GM12878 (cell line): ENCODE measurements around the gene COL4A1. TPM values are rescaled to one million over a fixed set of nuclear protein-coding genes. Genes with fewer than 3 reads are reported as not detected.

ENCODE experiments used
- ATAC-seq: fragments of 200-7000 bp; cut with Tn5 transposase; 3 replicates; pipeline ENCODE4 v1.9.1; 2020; ENCODE audit warnings: mild to moderate bottlenecking, moderate library complexity
- BruUV-seq: library from RNA; stranded (reverse); fragments of 400-500 nt; replicated peaks from 2 replicates; lab custom pipeline; 2021; lab: Mats Ljungman, UMichigan
- CTCF ChIA-PET: fragments of 300-600 bp; sonication (Branson Sonifier 250); formaldehyde crosslinking; extraction: SDS; loops from one replicate; lab custom pipeline; 2021; ENCODE audit warnings: inconsistent platforms; lab: Yijun Ruan, JAX
- POLR2A ChIA-PET: fragments of 350-600 bp; formaldehyde crosslinking; extraction: SDS; loops from one replicate; lab custom pipeline; 2021; ENCODE audit warnings: inconsistent platforms; lab: Charles Lee
- RAD21 ChIA-PET: fragments of 300-600 bp; sonication (Branson Sonifier 250); formaldehyde crosslinking; loops from one replicate; lab custom pipeline; 2023; ENCODE audit warnings: antibody characterized with exemption; ENCODE audit not compliant: unreplicated experiment; lab: Charles Lee
- SMC1A ChIA-PET: fragments of 300-600 bp; sonication (Branson Sonifier 250); formaldehyde crosslinking; loops from one replicate; lab custom pipeline; 2023; ENCODE audit not compliant: unreplicated experiment, uncharacterized antibody; lab: Charles Lee
- DNase-seq: peaks from one replicate; pipeline ENCODE4 v3.0.0-alpha.2; 2011; ENCODE audit warnings: low read depth, low spot score
- FAIRE-seq: peaks from 3 replicates; lab custom pipeline; 2011; peaks lifted over from hg19 to GRCh38; lab: Jason Lieb, UNC
- H2AFZ ChIP-seq: 2 replicates; pipeline ENCODE4 v1.6.0; 2011; ENCODE audit warnings: low read depth, low read length, control low read depth; ENCODE audit not compliant: control insufficient read depth
- H3K27ac ChIP-seq: 2 replicates; pipeline ENCODE4 v1.5.1; 2011; ENCODE audit warnings: control low read depth; ENCODE audit not compliant: control insufficient read depth, insufficient read depth
- H3K27me3 ChIP-seq, 2 experiments: replicated peaks in 1 of 2; 2 replicates each; pipeline versions ENCODE4 v1.6.0 to v1.6.1; 2011; ENCODE audit warnings: low read length in 1 of 2; ENCODE audit not compliant: control insufficient read depth in 2 of 2, insufficient read depth in 2 of 2
- H3K36me3 ChIP-seq, 2 experiments: 2 replicates each; pipeline ENCODE4 v1.5.1; 2011; ENCODE audit warnings: low read length in 1 of 2; ENCODE audit not compliant: control insufficient read depth in 2 of 2, insufficient read depth in 2 of 2
- H3K4me1 ChIP-seq: 2 replicates; pipeline ENCODE4 v1.6.1; 2011; ENCODE audit warnings: mild to moderate bottlenecking, low read length, moderate library complexity, mixed read lengths; ENCODE audit not compliant: control insufficient read depth, insufficient read depth
- H3K4me2 ChIP-seq: 2 replicates; pipeline ENCODE4 v1.6.0; 2011; ENCODE audit warnings: control low read depth; ENCODE audit not compliant: control insufficient read depth, insufficient read depth
- H3K4me3 ChIP-seq: fragments of 200-600 bp; sonication (generic); 2 replicates; pipeline ENCODE4 v1.5.1; 2016
- H3K79me2 ChIP-seq: 2 replicates; pipeline ENCODE4 v1.6.0; 2011; ENCODE audit warnings: low read length; ENCODE audit not compliant: control insufficient read depth, insufficient read depth
- H3K9ac ChIP-seq: 2 replicates; pipeline ENCODE4 v1.8.0; 2011; ENCODE audit warnings: low read length, control low read depth, mixed read lengths; ENCODE audit not compliant: control insufficient read depth, insufficient read depth
- H3K9me3 ChIP-seq: replicated peaks from 3 replicates; pipeline ENCODE4 v1.5.1; 2011; ENCODE audit warnings: mild to moderate bottlenecking, low read length; ENCODE audit not compliant: control insufficient read depth, insufficient read depth
- H4K20me1 ChIP-seq: 2 replicates; pipeline ENCODE4 v1.6.0; 2011; ENCODE audit not compliant: control insufficient read depth, insufficient read depth
- CHD4 ChIP-seq: fragments of 200-600 bp; sonication (generic); IDR thresholded peaks from 2 replicates; pipeline ENCODE4 v1.6.1; 2016; ENCODE audit warnings: mild to moderate bottlenecking
- EGR1 ChIP-seq, 2 experiments: IDR thresholded peaks; 1 replicate in 1 of 2; 2 replicates in 1 of 2; pipeline ENCODE4 v1.6.1; 2011 to 2012; ENCODE audit warnings: low read depth in 2 of 2, low read length in 2 of 2, borderline replicate concordance in 1 of 2, mild to moderate bottlenecking in 1 of 2, moderate library complexity in 1 of 2
- KLF5 ChIP-seq: fragments of 450-650 bp; IDR thresholded peaks from 2 replicates; pipeline ENCODE4 v1.6.1; 2014; ENCODE audit warnings: mild to moderate bottlenecking; ENCODE audit not compliant: partially characterized antibody
- MTA3 ChIP-seq: IDR thresholded peaks from 2 replicates; pipeline ENCODE4 v1.6.1; 2012; ENCODE audit warnings: low read length, inconsistent platforms, borderline replicate concordance
- NFIC ChIP-seq: IDR thresholded peaks from 2 replicates; pipeline ENCODE4 v1.6.1; 2012; ENCODE audit warnings: low read depth, mild to moderate bottlenecking, inconsistent platforms, low read length, moderate library complexity
- RAD51 ChIP-seq: fragments of 450-650 bp; IDR thresholded peaks from 2 replicates; pipeline ENCODE4 v1.6.1; 2016; ENCODE audit warnings: moderate library complexity, mild to moderate bottlenecking, inconsistent platforms
- RBBP5 ChIP-seq: fragments of 200-600 bp; sonication (generic); conservative IDR thresholded peaks from 2 replicates; pipeline ENCODE4 v1.6.1; 2016
- SMARCA5 ChIP-seq: fragments of 450-650 bp; IDR thresholded peaks from 2 replicates; pipeline ENCODE4 v1.6.1; 2017; ENCODE audit warnings: mild to moderate bottlenecking
- YBX1 ChIP-seq: fragments of 450-650 bp; IDR thresholded peaks from 2 replicates; pipeline ENCODE4 v1.6.1; 2016; ENCODE audit warnings: antibody characterized with exemption
- WGBS: methylation state at CpG from one replicate; pipeline ENCODE4 v1.1.6; 2016; ENCODE audit warnings: low lambda C conversion rate; ENCODE audit not compliant: insufficient replicate concordance, insufficient coverage; ENCODE audit errors: missing lambda C conversion rate; 5-methylcytosine and 5-hydroxymethylcytosine counted together
- in situ Hi-C: fragments of 300-500 bp; cut with MboI; formaldehyde crosslinking; loops from 9 replicates; pipeline ENCODE4 v1.14.3; 2018; ENCODE audit warnings: mixed read lengths
- intact Hi-C: fragments of 100-400 bp; cut with micrococcal nuclease; formaldehyde crosslinking; loops from one replicate; pipeline ENCODE4 v1.14.2; 2022; ENCODE audit not compliant: unreplicated experiment
- polyA plus RNA-seq, 11 experiments: library from polyadenylated mRNA; depleted of rRNA in 4 of 11; unstranded in 6 of 11; stranded (reverse) in 5 of 11; fragments of >200 nt; fragmentation: Nextera tagmentation in 4 of 11; fragmentation: Illumina TruSeq in 1 of 11; extraction: Ambion mirVana in 4 of 11; extraction: Trizol in 1 of 11; gene quantifications; 1 replicate in 1 of 11; 2 replicates in 10 of 11; pipeline versions ENCODE4 v1.2.1 to v1.2.3, GENCODE V29; 2011 to 2016; ENCODE audit warnings: inconsistent platforms in 2 of 11, missing spikeins in 2 of 11, low read depth in 1 of 11
- total RNA-seq, 4 experiments: library from RNA; depleted of rRNA in 3 of 4; stranded (reverse); fragments of >200 nt in 3 of 4; fragmentation: Illumina TruSeq in 1 of 4; extraction: Trizol in 1 of 4; gene quantifications; 2 replicates each; pipeline versions ENCODE4 v1.2.1 to v1.2.3, GENCODE V29; 2013 to 2021
- TF ChIP-seq, protein P1 (sequence below): fragments of 150-350 bp; IDR thresholded peaks from 2 replicates; pipeline ENCODE4 v1.6.1; 2016; ENCODE audit warnings: low read depth, low read length
- TF ChIP-seq, protein P2 (sequence below): fragments of 450-650 bp; IDR thresholded peaks from 2 replicates; pipeline ENCODE4 v1.6.1; 2017; ENCODE audit warnings: antibody characterized with exemption, mild to moderate bottlenecking, moderate library complexity
- TF ChIP-seq, protein P3 (sequence below): fragments of 450-650 bp; IDR thresholded peaks from 2 replicates; pipeline ENCODE4 v1.6.1; 2014; ENCODE audit warnings: mild to moderate bottlenecking
- TF ChIP-seq, protein P4 (sequence below): fragments of 450-650 bp; IDR thresholded peaks from 2 replicates; pipeline ENCODE4 v1.6.1; 2017; ENCODE audit warnings: mild to moderate bottlenecking, low read depth, inconsistent platforms; ENCODE audit not compliant: poor library complexity, severe bottlenecking

COL4A1 gene
- total and polyA plus RNA-seq, 10 of the 15 experiments (the other 5 are each of a cell fraction or from before 2014, with no cell fraction given) = 0.07 to 0.31 (median 0.13) TPM; not detected in 6

DNA sequence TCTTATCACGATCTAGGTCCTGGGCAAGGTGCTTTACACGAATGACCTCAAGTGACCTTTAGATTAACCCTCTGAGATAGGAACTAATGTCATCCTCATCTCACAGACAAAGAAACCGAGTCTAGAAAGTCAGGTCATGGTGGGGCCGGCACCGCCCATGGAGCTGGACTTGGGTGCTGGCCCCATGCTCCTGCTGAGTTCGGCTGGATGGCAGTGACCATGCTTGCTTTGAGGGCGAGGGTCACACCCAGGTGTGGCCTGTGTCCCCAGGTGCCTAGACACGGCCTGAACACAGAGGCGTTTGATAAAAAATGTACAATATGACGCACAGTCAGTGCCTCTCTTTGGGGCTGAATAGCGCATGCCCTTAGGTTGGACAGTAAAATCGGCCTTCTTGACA lies 26.9 kb upstream of the COL4A1 start:
- H3K79me2 ChIP-seq = no peaks in the 10 kb centered on the region
- TF ChIP-seq NFIC = no peak
- no peak for TF ChIP-seq SMARCA5
- TF ChIP-seq, protein P1, sequence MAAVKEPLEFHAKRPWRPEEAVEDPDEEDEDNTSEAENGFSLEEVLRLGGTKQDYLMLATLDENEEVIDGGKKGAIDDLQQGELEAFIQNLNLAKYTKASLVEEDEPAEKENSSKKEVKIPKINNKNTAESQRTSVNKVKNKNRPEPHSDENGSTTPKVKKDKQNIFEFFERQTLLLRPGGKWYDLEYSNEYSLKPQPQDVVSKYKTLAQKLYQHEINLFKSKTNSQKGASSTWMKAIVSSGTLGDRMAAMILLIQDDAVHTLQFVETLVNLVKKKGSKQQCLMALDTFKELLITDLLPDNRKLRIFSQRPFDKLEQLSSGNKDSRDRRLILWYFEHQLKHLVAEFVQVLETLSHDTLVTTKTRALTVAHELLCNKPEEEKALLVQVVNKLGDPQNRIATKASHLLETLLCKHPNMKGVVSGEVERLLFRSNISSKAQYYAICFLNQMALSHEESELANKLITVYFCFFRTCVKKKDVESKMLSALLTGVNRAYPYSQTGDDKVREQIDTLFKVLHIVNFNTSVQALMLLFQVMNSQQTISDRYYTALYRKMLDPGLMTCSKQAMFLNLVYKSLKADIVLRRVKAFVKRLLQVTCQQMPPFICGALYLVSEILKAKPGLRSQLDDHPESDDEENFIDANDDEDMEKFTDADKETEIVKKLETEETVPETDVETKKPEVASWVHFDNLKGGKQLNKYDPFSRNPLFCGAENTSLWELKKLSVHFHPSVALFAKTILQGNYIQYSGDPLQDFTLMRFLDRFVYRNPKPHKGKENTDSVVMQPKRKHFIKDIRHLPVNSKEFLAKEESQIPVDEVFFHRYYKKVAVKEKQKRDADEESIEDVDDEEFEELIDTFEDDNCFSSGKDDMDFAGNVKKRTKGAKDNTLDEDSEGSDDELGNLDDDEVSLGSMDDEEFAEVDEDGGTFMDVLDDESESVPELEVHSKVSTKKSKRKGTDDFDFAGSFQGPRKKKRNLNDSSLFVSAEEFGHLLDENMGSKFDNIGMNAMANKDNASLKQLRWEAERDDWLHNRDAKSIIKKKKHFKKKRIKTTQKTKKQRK = no peak
- TF ChIP-seq MTA3 = no peak
- no peak for TF ChIP-seq KLF5
- no peak for TF ChIP-seq EGR1 (IDR thresholded peaks at IDR 0.05; ENCODE audit: borderline replicate concordance in 1 of 2, low read depth in 2 of 2, low read length in 2 of 2)
- TF ChIP-seq, protein P2, sequence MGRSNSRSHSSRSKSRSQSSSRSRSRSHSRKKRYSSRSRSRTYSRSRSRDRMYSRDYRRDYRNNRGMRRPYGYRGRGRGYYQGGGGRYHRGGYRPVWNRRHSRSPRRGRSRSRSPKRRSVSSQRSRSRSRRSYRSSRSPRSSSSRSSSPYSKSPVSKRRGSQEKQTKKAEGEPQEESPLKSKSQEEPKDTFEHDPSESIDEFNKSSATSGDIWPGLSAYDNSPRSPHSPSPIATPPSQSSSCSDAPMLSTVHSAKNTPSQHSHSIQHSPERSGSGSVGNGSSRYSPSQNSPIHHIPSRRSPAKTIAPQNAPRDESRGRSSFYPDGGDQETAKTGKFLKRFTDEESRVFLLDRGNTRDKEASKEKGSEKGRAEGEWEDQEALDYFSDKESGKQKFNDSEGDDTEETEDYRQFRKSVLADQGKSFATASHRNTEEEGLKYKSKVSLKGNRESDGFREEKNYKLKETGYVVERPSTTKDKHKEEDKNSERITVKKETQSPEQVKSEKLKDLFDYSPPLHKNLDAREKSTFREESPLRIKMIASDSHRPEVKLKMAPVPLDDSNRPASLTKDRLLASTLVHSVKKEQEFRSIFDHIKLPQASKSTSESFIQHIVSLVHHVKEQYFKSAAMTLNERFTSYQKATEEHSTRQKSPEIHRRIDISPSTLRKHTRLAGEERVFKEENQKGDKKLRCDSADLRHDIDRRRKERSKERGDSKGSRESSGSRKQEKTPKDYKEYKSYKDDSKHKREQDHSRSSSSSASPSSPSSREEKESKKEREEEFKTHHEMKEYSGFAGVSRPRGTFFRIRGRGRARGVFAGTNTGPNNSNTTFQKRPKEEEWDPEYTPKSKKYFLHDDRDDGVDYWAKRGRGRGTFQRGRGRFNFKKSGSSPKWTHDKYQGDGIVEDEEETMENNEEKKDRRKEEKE = no peak
- TF ChIP-seq CHD4 = no peak
- TF ChIP-seq RAD51 = no peak
- TF ChIP-seq, protein P3, sequence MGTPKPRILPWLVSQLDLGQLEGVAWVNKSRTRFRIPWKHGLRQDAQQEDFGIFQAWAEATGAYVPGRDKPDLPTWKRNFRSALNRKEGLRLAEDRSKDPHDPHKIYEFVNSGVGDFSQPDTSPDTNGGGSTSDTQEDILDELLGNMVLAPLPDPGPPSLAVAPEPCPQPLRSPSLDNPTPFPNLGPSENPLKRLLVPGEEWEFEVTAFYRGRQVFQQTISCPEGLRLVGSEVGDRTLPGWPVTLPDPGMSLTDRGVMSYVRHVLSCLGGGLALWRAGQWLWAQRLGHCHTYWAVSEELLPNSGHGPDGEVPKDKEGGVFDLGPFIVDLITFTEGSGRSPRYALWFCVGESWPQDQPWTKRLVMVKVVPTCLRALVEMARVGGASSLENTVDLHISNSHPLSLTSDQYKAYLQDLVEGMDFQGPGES = no peak
- no peak for TF ChIP-seq RBBP5
- TF ChIP-seq, protein P4, sequence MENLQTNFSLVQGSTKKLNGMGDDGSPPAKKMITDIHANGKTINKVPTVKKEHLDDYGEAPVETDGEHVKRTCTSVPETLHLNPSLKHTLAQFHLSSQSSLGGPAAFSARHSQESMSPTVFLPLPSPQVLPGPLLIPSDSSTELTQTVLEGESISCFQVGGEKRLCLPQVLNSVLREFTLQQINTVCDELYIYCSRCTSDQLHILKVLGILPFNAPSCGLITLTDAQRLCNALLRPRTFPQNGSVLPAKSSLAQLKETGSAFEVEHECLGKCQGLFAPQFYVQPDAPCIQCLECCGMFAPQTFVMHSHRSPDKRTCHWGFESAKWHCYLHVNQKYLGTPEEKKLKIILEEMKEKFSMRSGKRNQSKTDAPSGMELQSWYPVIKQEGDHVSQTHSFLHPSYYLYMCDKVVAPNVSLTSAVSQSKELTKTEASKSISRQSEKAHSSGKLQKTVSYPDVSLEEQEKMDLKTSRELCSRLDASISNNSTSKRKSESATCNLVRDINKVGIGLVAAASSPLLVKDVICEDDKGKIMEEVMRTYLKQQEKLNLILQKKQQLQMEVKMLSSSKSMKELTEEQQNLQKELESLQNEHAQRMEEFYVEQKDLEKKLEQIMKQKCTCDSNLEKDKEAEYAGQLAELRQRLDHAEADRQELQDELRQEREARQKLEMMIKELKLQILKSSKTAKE = no peak
- no peak for TF ChIP-seq YBX1

More for the DNA sequence above, 26.9 kb upstream of the COL4A1 start:
- Histone ChIP-seq H3K9ac (no peak overlapping the region), H2AFZ (no peak overlapping the region), H3K27me3 (no peaks in the 10 kb centered on the region; a peak in 1 of 4 replicates), H4K20me1 (no peaks in the 10 kb centered on the region), H3K4me2 (no peak overlapping the region), H3K36me3 (no peaks in the 10 kb centered on the region), H3K9me3 (peaks cover 5% of the 10 kb centered on the region; the same call in 2 of the 3 replicates), H3K27ac (no peak overlapping the region), H3K4me3 (no peak overlapping the region), H3K4me1 (no peaks in the 10 kb centered on the region)
- intact Hi-C loops = no loop called here
- RAD21 ChIA-PET = no interaction called here
- WGBS = 22% methylated on average over 12 of the region's 12 CpGs
- CTCF ChIA-PET = no interaction called here
- no peak for DNase-seq
- no peak for FAIRE-seq
- POLR2A ChIA-PET = no interaction called here
- no TSS peak for BruUV-seq
- no peak for ATAC-seq
- in situ Hi-C loops = no loop called here
- SMC1A ChIA-PET = no interaction called here
